Measurements from ENCODE around the gene P2RY2.
"Not testable (repeated sequence)": the region's sequence is repeated elsewhere in the genome, so short reads cannot be mapped to it uniquely, and the experiment has no call there.

GRCh38 chr11:73232487-73232886 is 14.4 kb downstream of the P2RY2 start:
- TF ChIP-seq CTCF (IDR thresholded peaks at IDR 0.05; ENCODE audit: low read length); EZH2 (optimal IDR thresholded peaks at IDR 0.05; ENCODE audit: low read depth, low read length); EZH2phosphoT487 (IDR thresholded peaks at IDR 0.05; ENCODE audit: low read length): not testable (repeated sequence)
